ENCODE measurements around the gene P2RX6.

Gene P2RX6

GRCh38 chr22:21022507-21022906 is 7.5 kb downstream of the P2RX6 start:
- Histone ChIP-seq H3K4me3 (ENCODE audit: low read length, poor library complexity, severe bottlenecking) (no peak overlapping the region), H3K36me3 (ENCODE audit: insufficient read depth, low read length) (no peaks in the 10 kb centered on the region), H3K9me2 (replicated peaks; ENCODE audit: low read depth, low read length) (no peaks in the 10 kb centered on the region), H3K4me2 (ENCODE audit: low read depth, low read length, poor library complexity, severe bottlenecking) (no peak overlapping the region), H3F3A (ENCODE audit: low read depth) (no peaks in the 10 kb centered on the region), H4K20me1 (ENCODE audit: insufficient read depth, low read length, poor library complexity, severe bottlenecking) (no peaks in the 10 kb centered on the region), H3K79me2 (ENCODE audit: insufficient read depth, low read length) (no peaks in the 10 kb centered on the region), H2AFZ (ENCODE audit: low read length) (no peak overlapping the region), H3K27me3 (ENCODE audit: insufficient read depth, low read length, poor library complexity, severe bottlenecking) (no peaks in the 10 kb centered on the region), H3K4me1 (ENCODE audit: insufficient read depth, low read length, poor library complexity, severe bottlenecking) (peaks cover 10% of the 10 kb centered on the region), H3K9ac (ENCODE audit: low read depth, low read length, poor library complexity, severe bottlenecking) (no peak overlapping the region), H3K9me3 (ENCODE audit: insufficient read depth, low read depth, low read length) (no peaks in the 10 kb centered on the region)
- TF ChIP-seq EZH2phosphoT487 (IDR thresholded peaks at IDR 0.05; ENCODE audit: borderline replicate concordance) = no peak
- no peak for TF ChIP-seq CTCF (conservative IDR thresholded peaks at IDR 0.05; ENCODE audit: low read length)

- Histone ChIP-seq H3K4me2 (ENCODE audit: low read depth, low read length, poor library complexity, severe bottlenecking) (no peak overlapping the region), H4K20me1 (ENCODE audit: insufficient read depth, low read length, poor library complexity, severe bottlenecking) (no peaks in the 10 kb centered on the region), H3K9me2 (replicated peaks; ENCODE audit: low read depth, low read length) (no peaks in the 10 kb centered on the region), H3K27me3 (ENCODE audit: insufficient read depth, low read length, poor library complexity, severe bottlenecking) (no peaks in the 10 kb centered on the region), H3K36me3 (ENCODE audit: insufficient read depth, low read length) (no peaks in the 10 kb centered on the region), H3F3A (ENCODE audit: low read depth) (no peaks in the 10 kb centered on the region), H3K4me3 (ENCODE audit: low read length, poor library complexity, severe bottlenecking) (no peak overlapping the region), H3K9ac (ENCODE audit: low read depth, low read length, poor library complexity, severe bottlenecking) (no peak overlapping the region), H3K9me3 (ENCODE audit: insufficient read depth, low read depth, low read length) (no peaks in the 10 kb centered on the region), H2AFZ (ENCODE audit: low read length) (no peak overlapping the region), H3K4me1 (ENCODE audit: insufficient read depth, low read length, poor library complexity, severe bottlenecking) (peaks cover 10% of the 10 kb centered on the region), H3K79me2 (ENCODE audit: insufficient read depth, low read length) (no peaks in the 10 kb centered on the region)
- TF ChIP-seq EZH2phosphoT487 (IDR thresholded peaks at IDR 0.05; ENCODE audit: borderline replicate concordance) (no peak), CTCF (conservative IDR thresholded peaks at IDR 0.05; ENCODE audit: low read length) (peak; percentile 26; the same call in 1 of the 2 replicates)
Measured at GRCh38 chr22:21022955-21023614, 8.1 kb downstream of the P2RX6 start.

- TF ChIP-seq EZH2phosphoT487 (IDR thresholded peaks at IDR 0.05; ENCODE audit: borderline replicate concordance) (no peak), CTCF (conservative IDR thresholded peaks at IDR 0.05; ENCODE audit: low read length) (no peak)
- H3K27me3 ChIP-seq (ENCODE audit: insufficient read depth, low read length, poor library complexity, severe bottlenecking) = no peaks in the 10 kb centered on the region
- H3K4me2 ChIP-seq (ENCODE audit: low read depth, low read length, poor library complexity, severe bottlenecking) = peak overlapping the region; percentile 58
- H3K9me3 ChIP-seq (ENCODE audit: insufficient read depth, low read depth, low read length) = no peaks in the 10 kb centered on the region
- peaks cover 10% of the 10 kb centered on the region for H3K4me1 ChIP-seq (ENCODE audit: insufficient read depth, low read length, poor library complexity, severe bottlenecking)
- H4K20me1 ChIP-seq (ENCODE audit: insufficient read depth, low read length, poor library complexity, severe bottlenecking) = no peaks in the 10 kb centered on the region
- H3F3A ChIP-seq (ENCODE audit: low read depth) = no peaks in the 10 kb centered on the region
- H3K9me2 ChIP-seq (replicated peaks; ENCODE audit: low read depth, low read length) = no peaks in the 10 kb centered on the region
- no peaks in the 10 kb centered on the region for H3K36me3 ChIP-seq (ENCODE audit: insufficient read depth, low read length)
- H3K9ac ChIP-seq (ENCODE audit: low read depth, low read length, poor library complexity, severe bottlenecking) = peak overlapping the region; percentile 74
- peak overlapping the region; percentile 83 for H2AFZ ChIP-seq (ENCODE audit: low read length)
- H3K79me2 ChIP-seq (ENCODE audit: insufficient read depth, low read length) = no peaks in the 10 kb centered on the region
- H3K4me3 ChIP-seq (ENCODE audit: low read length, poor library complexity, severe bottlenecking) = peak overlapping the region; percentile 42
Measured at GRCh38 chr22:21025266-21025665, 10.3 kb downstream of the P2RX6 start.

Data from Loucy (cell line).